Hippocampal formation (tissue), 2 donors: ENCODE measurements around the gene SOX13.

Experiments used
- DNase-seq, 2 donors: peaks; one replicate each; lab custom pipeline; 2025; lab: John Stamatoyannopoulos, UW

SOX13 gene

DNA sequence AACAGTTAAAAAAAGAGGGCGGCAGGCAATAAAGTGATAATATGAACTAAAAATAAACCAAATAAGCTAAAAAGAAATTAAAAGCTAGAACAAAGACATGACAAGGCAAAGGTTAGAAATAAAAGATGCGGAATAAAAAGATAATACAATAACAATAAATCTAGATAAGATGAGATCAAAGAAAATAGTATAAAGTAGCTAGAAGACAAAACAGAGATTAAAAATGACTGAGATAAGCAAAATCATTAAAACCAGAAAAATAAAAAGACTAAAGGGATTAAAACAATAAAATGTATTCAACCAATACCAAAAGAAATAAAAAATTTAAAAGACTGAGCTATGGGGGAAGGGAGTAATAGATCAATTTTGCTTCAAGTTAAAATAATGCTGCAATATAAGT lies 10.8 kb upstream of the SOX13 start:
- DNase-seq = no peak

DNA sequence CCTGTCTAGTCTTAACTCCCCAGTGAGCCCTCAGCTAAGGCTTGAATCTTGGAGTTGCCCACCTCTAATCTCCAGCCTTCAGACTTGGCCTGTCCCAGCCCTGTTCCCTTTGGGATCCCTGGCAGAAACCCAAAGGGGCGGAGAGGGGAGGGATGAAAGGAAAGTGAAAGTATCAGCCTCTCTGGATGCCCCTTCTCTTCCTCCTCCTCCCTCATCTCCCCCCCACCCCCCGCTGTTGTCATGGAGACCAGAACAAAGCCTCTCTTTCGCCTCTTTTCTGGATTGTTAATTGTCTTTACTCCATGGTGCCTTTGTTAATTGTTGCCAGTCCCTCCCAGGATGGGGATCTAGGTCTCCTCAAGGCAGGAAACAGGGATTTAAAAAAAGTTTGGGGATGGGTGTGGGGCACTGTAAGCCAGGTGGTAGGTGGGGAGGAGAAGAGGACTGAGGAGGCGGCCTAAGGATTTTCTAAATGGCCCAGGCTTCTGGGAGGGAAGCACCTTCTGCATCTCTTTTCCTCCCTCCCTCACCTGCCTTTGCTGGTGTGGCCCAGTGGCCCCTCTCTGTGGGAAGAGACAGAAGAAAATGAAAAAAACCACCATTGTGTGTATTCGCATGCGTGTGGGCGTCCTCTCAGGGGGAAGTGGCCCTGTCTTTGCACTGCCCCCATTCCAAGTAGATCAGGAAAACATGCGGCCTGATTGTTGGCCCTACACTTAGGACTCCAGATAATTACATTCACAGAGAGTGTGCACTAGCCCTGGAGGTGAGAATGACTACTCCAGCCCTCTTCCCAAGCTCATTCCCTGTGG lies 7.5 kb upstream of the SOX13 start:
- peak; percentile 84 to 91 for DNase-seq

DNA sequence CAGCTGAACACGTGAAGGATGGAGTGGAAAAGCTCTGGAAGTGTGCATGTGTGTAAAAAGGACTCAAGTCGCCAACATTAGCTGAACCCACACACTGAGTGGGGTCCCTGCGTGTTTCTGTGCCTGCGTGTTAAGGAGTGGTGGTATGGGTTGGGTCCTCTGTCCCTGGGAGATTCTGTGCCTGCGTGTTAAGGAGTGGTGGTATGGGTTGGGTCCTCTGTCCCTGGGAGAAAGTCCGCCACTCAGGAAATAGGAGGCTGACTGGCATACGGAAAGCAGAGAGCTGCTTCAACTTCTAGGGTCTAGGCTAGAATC lies 7.0 kb upstream of the SOX13 start:
- no peak for DNase-seq

DNA sequence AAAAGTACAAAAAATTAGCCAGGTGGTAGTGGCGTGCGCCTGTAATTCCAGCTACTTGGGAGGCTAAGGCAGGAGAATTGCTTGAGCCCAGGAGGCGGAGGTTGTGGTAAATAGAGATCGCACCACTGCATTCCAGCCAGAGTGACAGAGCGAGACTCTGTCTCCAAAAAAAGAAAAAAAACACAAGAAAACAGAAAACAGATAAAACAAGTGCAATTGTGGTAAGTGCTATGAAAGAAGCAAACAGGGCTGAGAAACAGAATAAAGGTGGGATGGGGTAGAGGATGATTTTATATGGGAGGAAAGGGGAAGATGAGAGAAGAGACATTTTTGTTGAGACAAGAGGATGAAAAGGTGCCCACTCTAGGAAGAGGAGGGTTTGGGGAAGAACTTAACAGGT lies 5.0 kb upstream of the SOX13 start:
- no peak for DNase-seq

DNA sequence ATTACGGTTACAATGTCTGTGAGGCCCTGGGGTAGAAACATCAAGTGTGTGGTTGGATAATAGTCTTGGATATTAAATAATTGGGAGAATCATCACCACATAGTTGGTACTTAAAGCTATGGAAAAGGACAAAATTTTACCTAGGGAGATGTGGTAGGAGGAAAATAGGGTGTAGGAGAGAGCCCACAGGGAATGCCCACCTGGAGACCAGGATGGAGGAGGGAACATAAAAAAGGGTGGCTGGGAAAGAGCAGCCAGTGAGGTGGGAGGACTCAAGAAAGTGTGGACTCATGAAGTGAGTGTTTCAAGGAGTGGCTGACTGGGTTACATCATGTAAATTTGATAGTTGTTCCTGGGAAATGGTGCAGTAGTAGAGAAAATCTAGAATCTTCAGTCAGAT lies 3.0 kb upstream of the SOX13 start:
- no peak for DNase-seq

GRCh38 chr1:204070895-204071294 lies 2.0 kb upstream of the SOX13 start:
- DNase-seq = no peak

- DNase-seq = no peak
These were observed 940 bp downstream of the SOX13 start for GRCh38 chr1:204073837-204074273.

GRCh38 chr1:204074274-204075138 lies 1.6 kb downstream of the SOX13 start:
- DNase-seq = peak; percentile 45 to 46

GRCh38 chr1:204075139-204075521 lies 2.2 kb downstream of the SOX13 start:
- DNase-seq = no peak

GRCh38 chr1:204075890-204076846 lies 3.3 kb downstream of the SOX13 start:
- no peak for DNase-seq

DNA sequence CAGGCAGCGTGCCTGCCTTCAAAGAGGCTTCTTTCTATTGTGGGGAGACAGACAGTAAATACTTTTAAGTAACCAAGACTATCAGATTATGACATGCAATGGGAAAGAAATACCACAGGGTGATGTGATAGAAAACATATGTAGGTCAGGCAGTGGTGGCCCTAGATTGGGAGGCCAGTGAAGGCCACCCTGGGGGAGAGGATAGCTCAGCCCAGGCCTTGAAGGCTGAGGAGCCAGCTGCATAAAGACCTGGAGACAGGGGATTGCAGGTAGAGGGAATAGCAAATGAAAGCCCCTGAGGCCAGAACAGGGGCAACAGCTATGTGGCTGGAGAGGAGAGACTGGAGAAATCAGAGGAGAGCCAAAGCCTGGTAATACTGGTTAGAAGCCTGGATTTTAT lies 4.0 kb downstream of the SOX13 start:
- DNase-seq = no peak

- DNase-seq = peak; percentile 25 to 43
These were observed 5.2 kb downstream of the SOX13 start for GRCh38 chr1:204077979-204078696.

DNA sequence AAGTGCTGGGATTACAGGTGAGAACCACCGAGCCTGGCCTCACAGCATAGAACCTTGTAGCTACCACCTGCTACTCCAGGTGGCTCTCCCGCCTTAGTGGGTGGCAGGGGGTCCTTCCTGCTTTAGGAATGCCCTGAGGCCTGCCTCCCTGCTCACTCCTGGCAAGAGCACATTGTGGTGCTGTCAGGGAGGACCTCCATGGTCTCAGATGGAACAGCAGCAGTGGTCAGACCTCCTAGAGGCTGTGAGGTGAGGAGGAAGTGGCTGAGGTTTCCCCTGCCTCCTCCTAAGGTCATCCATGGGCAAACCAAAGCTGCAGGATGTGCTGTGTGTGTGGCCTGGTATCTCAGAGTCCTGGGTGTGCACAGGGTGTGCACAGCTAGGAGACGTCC lies 6.7 kb downstream of the SOX13 start:
- DNase-seq = no peak

DNA sequence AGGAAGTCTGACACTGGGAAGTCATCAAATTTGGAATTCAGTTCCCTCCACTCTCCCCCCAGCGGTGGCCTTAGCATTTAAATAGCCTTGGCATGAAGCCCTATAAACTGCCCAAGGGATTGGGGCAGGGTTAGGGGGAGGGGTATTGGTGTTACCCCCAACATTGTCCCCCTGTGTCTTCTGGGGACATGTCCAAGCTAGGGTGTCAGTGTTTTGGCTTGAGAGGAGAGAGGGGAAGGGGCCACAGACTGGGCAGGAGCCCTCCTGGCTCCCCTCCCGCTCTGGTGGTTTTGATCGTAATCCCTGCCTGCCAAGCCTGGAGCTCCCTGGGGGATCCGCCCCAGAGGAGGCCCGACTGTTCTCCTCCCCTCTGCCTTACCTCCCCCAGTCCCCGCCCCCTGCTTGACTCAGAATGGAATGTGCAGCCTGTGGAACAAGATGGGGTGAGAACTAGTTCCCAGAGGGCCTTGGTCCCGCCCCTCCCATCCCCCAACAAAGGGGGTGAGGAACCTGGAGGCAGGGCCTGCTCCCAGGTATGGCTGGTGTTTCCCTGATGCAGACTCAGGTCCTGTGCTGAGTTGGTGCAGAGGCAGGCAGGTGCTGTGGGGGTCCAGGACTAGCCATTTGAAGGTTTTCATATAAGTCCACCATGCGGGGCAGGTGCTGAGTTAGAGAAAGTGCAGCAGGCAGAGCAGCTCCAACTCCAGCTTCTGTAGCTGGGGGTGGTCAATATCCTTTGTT lies 7.4 kb downstream of the SOX13 start:
- no peak for DNase-seq

- DNase-seq = no peak
These were observed 8.4 kb downstream of the SOX13 start for GRCh38 chr1:204081164-204081790.

DNA sequence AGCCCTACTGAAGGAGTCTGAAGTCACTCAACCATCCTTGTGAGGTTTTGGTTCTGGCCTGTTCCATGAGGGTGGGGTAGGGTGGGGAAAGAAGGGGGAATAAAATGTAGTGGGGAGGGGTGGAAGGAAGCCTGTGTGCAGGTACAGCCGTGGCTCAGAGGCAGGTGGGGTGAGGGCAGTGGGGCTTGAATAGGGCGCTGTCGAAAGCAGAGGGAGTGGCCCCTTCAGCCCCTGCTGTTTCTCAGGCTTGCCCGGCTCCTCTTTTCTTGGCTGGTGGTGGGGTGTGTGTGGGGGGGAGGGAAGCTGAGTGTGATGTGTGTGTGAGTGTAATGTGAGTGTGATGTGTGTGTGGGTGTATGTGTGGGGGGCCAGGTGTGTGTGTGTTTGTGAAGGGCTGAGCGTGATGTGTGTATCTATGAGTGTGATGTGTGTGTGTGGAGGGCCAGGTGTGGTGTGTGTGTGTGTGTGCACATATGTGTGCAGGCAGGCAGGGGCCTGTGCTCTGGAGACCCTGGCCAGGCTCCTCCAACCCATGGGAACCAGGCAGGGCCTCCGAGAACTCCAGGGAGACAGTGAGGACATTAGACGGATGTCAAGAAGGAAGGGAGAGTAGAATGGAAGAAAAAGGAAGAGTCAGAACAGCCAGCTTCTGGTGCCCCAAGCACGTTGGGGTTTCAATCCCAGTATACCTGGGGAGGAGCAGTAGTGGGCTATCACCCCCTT lies 9.0 kb downstream of the SOX13 start:
- no peak for DNase-seq

DNA sequence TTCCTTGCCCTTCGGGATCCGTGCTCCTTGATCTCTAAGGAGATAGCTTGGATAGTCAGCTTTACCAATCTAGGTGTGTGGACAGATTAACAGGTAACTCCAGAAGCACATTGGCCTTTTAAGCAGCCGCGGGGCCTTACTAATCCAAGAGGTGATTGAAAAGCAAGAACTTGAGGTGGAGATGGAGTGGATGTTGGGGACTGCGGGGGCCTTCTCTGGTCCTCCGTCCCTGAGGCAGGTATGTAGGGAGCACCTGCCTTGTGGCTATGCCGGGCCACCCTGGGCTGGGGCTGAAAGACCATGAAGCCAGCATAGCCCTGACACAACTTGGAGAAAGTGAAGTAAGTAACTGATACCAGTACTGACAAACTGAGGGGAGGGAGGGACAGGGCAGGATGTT lies 10.6 kb downstream of the SOX13 start:
- DNase-seq = no peak

GRCh38 chr1:204084247-204084772 lies 11.4 kb downstream of the SOX13 start:
- peak; percentile 18 to 58 for DNase-seq

- DNase-seq = no peak
These were observed 13.0 kb downstream of the SOX13 start for GRCh38 chr1:204085876-204086275.
